Naive thymus-derived CD4-positive, alpha-beta T cell (primary cell): ENCODE data around the gene LRP2. TPM values are rescaled to one million over a fixed set of nuclear protein-coding genes. Genes with fewer than 3 reads are reported as not detected.

Experiments used
- ATAC-seq: fragments of 150-1000 bp; cut with Tn5 transposase; 2 replicates; pipeline ENCODE4 v1.10.0; 2021; ENCODE audit warnings: mild to moderate bottlenecking, moderate library complexity
- CTCF ChIA-PET: fragments of 350-600 bp; sonication (Branson Sonifier 250); formaldehyde crosslinking; loops from one replicate; lab custom pipeline; 2021; ENCODE audit warnings: antibody characterized with exemption; lab: Charles Lee
- POLR2A ChIA-PET: fragments of 350-600 bp; sonication (Branson Sonifier 250); formaldehyde crosslinking; loops from one replicate; lab custom pipeline; 2021; ENCODE audit warnings: antibody characterized with exemption, inconsistent platforms; lab: Charles Lee
- DNase-seq, 9 donors: peaks; one replicate each; pipeline versions ENCODE4 v3.0.0 to v3.0.0-alpha.2; 2020 to 2022; ENCODE audit warnings: mixed read lengths in 1 of 9
- H3K27ac ChIP-seq: one replicate; pipeline ENCODE4 v1.7.0; 2013; ENCODE audit warnings: mild to moderate bottlenecking, low read depth, low read length, moderate library complexity
- H3K27me3 ChIP-seq, 2 donors: one replicate each; pipeline ENCODE4 v1.7.0; 2013; ENCODE audit warnings: low read length in 2 of 2, mild to moderate bottlenecking in 2 of 2, moderate library complexity in 2 of 2; ENCODE audit not compliant: control insufficient read depth in 2 of 2, insufficient read depth in 2 of 2
- H3K36me3 ChIP-seq, 3 experiments: 1 replicate in 2 of 3; 2 replicates in 1 of 3; pipeline ENCODE4 v1.7.0; 2013; ENCODE audit warnings: low read length in 3 of 3, mild to moderate bottlenecking in 3 of 3, moderate library complexity in 1 of 3; ENCODE audit not compliant: insufficient read depth in 3 of 3, control insufficient read depth in 2 of 3
- H3K4me1 ChIP-seq, 2 donors: one replicate each; pipeline ENCODE4 v1.7.0; 2013; ENCODE audit warnings: low read length in 2 of 2, mild to moderate bottlenecking in 2 of 2, moderate library complexity in 1 of 2; ENCODE audit not compliant: control insufficient read depth in 2 of 2, insufficient read depth in 2 of 2
- H3K4me3 ChIP-seq: 2 replicates; pipeline ENCODE4 v1.7.0; 2013; ENCODE audit warnings: mild to moderate bottlenecking, low read length
- H3K9me3 ChIP-seq, 3 experiments: 1 replicate in 2 of 3; 2 replicates in 1 of 3; pipeline ENCODE4 v1.7.0; 2013; ENCODE audit warnings: low read length in 3 of 3; ENCODE audit not compliant: control insufficient read depth in 2 of 3
- H3K27ac Mint-ChIP-seq, 9 donors: one replicate each; pipeline ENCODE4 v1.8.0; 2020 to 2022; ENCODE audit warnings: mixed read lengths in 9 of 9, mild to moderate bottlenecking in 8 of 9, moderate library complexity in 5 of 9, inconsistent platforms in 2 of 9
- H3K27me3 Mint-ChIP-seq, 5 donors: one replicate each; pipeline ENCODE4 v1.8.0; 2021 to 2022; ENCODE audit warnings: mixed read lengths in 5 of 5, mild to moderate bottlenecking in 1 of 5
- H3K36me3 Mint-ChIP-seq, 5 donors: one replicate each; pipeline ENCODE4 v1.8.0; 2020 to 2022; ENCODE audit warnings: mixed read lengths in 5 of 5, mild to moderate bottlenecking in 3 of 5, inconsistent platforms in 1 of 5
- H3K4me1 Mint-ChIP-seq, 7 donors: one replicate each; pipeline ENCODE4 v1.8.0; 2020 to 2022; ENCODE audit warnings: mixed read lengths in 7 of 7, mild to moderate bottlenecking in 3 of 7, inconsistent platforms in 1 of 7
- H3K4me3 Mint-ChIP-seq, 10 donors: one replicate each; pipeline ENCODE4 v1.8.0; 2020 to 2022; ENCODE audit warnings: mild to moderate bottlenecking in 10 of 10, mixed read lengths in 10 of 10, moderate library complexity in 6 of 10, inconsistent platforms in 2 of 10
- H3K9me3 Mint-ChIP-seq, 11 donors: one replicate each; pipeline ENCODE4 v1.8.0; 2020 to 2022; ENCODE audit warnings: mixed read lengths in 11 of 11, mild to moderate bottlenecking in 4 of 11, inconsistent platforms in 1 of 11, moderate library complexity in 1 of 11
- intact Hi-C, 2 donors: fragments of 100-400 bp; cut with micrococcal nuclease; formaldehyde crosslinking; loops; one replicate each; pipeline ENCODE4 v1.15.1; 2023
- polyA plus RNA-seq, 2 donors: library from polyadenylated mRNA; unstranded; fragments of 300-500 nt; fragmentation: Illumina TruSeq; gene quantifications; one replicate each; pipeline ENCODE4 v1.2.3, GENCODE V29; 2021
- total RNA-seq, 6 experiments: library from RNA in 5 of 6; stranded (reverse) in 5 of 6; gene quantifications; 1 replicate in 5 of 6; 2 replicates in 1 of 6; pipeline ENCODE4 v1.2.3 and lab custom pipeline; 2021 to 2026

Gene LRP2
- total and polyA plus RNA-seq, 7 experiments from 2014 or later = 0.15 TPM; not detected in 6

GRCh38 chr2:169351725-169352124 lies 10.6 kb downstream of the LRP2 start:
- POLR2A ChIA-PET = no interaction called here

GRCh38 chr2:169349535-169349934 lies 12.8 kb downstream of the LRP2 start:
- no peak for DNase-seq
- ATAC-seq = peak; percentile 24
- ChIA-PET POLR2A (no interaction called here), CTCF (no interaction called here)
- H3K9me3 Mint-ChIP-seq = peaks cover 0 to 1% (median 0%) of the 10 kb centered on the region in 11 donors
- no peak overlapping the region for H3K27ac Mint-ChIP-seq
- H3K9me3 ChIP-seq = no peaks in the 10 kb centered on the region
- H3K4me1 ChIP-seq = no peaks in the 10 kb centered on the region
- H3K27me3 ChIP-seq = no peaks in the 10 kb centered on the region
- no peak overlapping the region for H3K4me3 ChIP-seq
- intact Hi-C loops = no loop called here
- no peak overlapping the region for H3K4me3 Mint-ChIP-seq
- no peaks in the 10 kb centered on the region for H3K36me3 Mint-ChIP-seq
- peaks cover 4 to 10% (median 5%) of the 10 kb centered on the region in 5 donors for H3K27me3 Mint-ChIP-seq
- no peak overlapping the region for H3K27ac ChIP-seq
- no peaks in the 10 kb centered on the region for H3K4me1 Mint-ChIP-seq
- H3K36me3 ChIP-seq = no peaks in the 10 kb centered on the region

More at GRCh38 chr2:169351725-169352124, 10.6 kb downstream of the LRP2 start:
- Histone ChIP-seq H3K27me3 (no peaks in the 10 kb centered on the region), H3K27ac (no peak overlapping the region), H3K4me3 (no peak overlapping the region), H3K4me1 (no peaks in the 10 kb centered on the region), H3K36me3 (no peaks in the 10 kb centered on the region), H3K9me3 (no peaks in the 10 kb centered on the region)
- intact Hi-C loops = no loop called here
- DNase-seq (no peak), ATAC-seq (no peak)
- Mint-ChIP-seq H3K4me1 (no peaks in the 10 kb centered on the region), H3K36me3 (no peaks in the 10 kb centered on the region), H3K9me3 (peaks cover 0 to 1% (median 0%) of the 10 kb centered on the region in 11 donors), H3K27ac (no peak overlapping the region), H3K27me3 (peaks cover 0 to 19% (median 18%) of the 10 kb centered on the region in 5 donors), H3K4me3 (no peak overlapping the region)
- CTCF ChIA-PET = no interaction called here

DNA sequence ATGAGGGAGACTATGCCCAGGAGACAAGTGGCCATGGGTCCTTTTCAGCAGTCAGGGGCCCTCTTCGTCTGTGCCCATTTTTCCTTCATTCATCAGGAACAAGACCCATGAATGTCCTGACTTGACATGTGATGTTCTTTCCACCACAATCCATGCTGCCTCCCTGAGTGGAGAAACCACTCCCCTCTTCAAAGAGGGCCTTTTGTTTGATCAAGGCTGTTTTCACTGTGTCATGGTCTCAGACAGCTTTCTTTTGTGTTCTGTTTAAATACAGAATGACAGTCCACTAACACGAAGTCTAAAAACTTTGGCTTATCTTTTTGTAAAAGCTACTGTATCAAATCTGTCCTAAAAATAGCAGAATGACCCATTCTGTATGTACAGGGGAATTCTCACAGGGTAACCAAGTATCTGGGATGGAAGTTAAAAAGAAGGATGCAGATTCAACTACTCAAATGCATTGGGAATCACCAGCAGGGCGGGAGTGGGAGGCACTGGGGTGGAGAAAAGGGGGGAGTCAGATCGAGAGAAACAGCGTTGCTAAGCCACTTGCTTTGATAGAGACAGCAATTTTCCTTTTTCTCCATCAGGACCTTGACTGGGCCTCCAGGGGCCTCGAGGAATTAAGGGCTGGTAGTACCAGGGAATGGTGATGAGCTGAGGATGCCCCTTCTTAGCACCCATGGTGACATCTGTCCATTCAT lies 13.9 kb downstream of the LRP2 start:
- no peak overlapping the region for H3K27ac ChIP-seq
- Mint-ChIP-seq H3K9me3 (peaks cover 0 to 1% (median 0%) of the 10 kb centered on the region in 11 donors), H3K4me1 (no peaks in the 10 kb centered on the region), H3K36me3 (no peaks in the 10 kb centered on the region), H3K4me3 (no peak overlapping the region), H3K27ac (no peak overlapping the region), H3K27me3 (peaks cover 4 to 14% (median 5%) of the 10 kb centered on the region in 5 donors)
- H3K36me3 ChIP-seq = no peaks in the 10 kb centered on the region
- no peaks in the 10 kb centered on the region for H3K4me1 ChIP-seq
- ChIA-PET CTCF (no interaction called here), POLR2A (no interaction called here)
- ATAC-seq (no peak), DNase-seq (no peak)
- intact Hi-C loops = no loop called here
- H3K27me3 ChIP-seq = no peaks in the 10 kb centered on the region
- no peak overlapping the region for H3K4me3 ChIP-seq
- no peaks in the 10 kb centered on the region for H3K9me3 ChIP-seq

- Mint-ChIP-seq H3K4me1 (no peaks in the 10 kb centered on the region), H3K27ac (no peak overlapping the region), H3K9me3 (peaks cover 0 to 1% (median 0%) of the 10 kb centered on the region in 11 donors), H3K4me3 (no peak overlapping the region), H3K36me3 (no peaks in the 10 kb centered on the region), H3K27me3 (peaks cover 8 to 26% (median 15%) of the 10 kb centered on the region in 5 donors)
- Histone ChIP-seq H3K4me3 (no peak overlapping the region), H3K27ac (no peak overlapping the region), H3K27me3 (no peaks in the 10 kb centered on the region), H3K36me3 (no peaks in the 10 kb centered on the region), H3K4me1 (no peaks in the 10 kb centered on the region), H3K9me3 (no peaks in the 10 kb centered on the region)
- ATAC-seq = no peak
- POLR2A ChIA-PET = no interaction called here
- CTCF ChIA-PET = no interaction called here
- DNase-seq = no peak
- intact Hi-C loops = no loop called here
Observed at GRCh38 chr2:169345486-169346437, 16.6 kb downstream of the LRP2 start.

DNA sequence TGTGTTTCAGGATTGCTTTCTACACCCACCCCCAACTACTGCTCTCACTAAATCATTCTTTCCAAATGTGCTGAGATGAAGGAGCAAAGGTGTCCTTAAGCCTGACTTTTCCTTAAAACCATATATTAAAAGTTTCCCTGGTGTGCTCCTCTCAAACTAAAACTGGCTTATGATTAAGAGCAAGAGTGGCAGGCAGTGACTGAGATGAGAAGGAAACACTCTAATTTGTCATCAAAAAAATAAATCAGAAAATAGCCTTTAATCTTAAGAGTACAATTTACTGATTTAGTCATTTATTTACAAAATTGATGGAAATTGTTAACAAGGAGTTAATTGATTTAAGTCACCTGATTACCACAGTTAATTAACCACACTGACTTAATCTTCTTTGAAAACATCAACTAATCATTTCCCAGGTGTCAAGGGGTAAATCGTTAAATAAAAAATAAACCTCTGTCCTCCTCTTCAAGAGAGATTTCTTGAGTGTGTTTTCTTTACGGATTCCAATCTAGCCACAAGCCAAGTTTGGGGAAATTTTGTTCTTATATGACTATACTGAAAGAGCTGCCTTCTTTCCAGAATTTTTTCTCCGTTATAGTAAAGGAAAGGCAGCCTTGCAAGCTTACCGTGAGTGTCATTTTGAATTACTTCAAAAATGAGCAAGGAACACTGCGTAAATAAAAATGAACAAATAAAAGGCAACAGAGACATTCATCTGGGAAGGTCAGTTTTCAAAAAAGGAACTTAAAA lies 17.4 kb downstream of the LRP2 start:
- peaks cover 0 to 1% (median 0%) of the 10 kb centered on the region in 11 donors for H3K9me3 Mint-ChIP-seq
- DNase-seq = no peak
- CTCF ChIA-PET = no interaction called here
- H3K27ac Mint-ChIP-seq = no peak overlapping the region
- H3K4me1 Mint-ChIP-seq = no peaks in the 10 kb centered on the region
- H3K36me3 ChIP-seq = no peaks in the 10 kb centered on the region
- POLR2A ChIA-PET = no interaction called here
- no peak for ATAC-seq
- no peaks in the 10 kb centered on the region for H3K4me1 ChIP-seq
- H3K27me3 Mint-ChIP-seq = peaks cover 14 to 34% (median 19%) of the 10 kb centered on the region in 5 donors
- H3K27me3 ChIP-seq = no peaks in the 10 kb centered on the region
- no peak overlapping the region for H3K27ac ChIP-seq
- no peak overlapping the region for H3K4me3 ChIP-seq
- H3K4me3 Mint-ChIP-seq = no peak overlapping the region
- intact Hi-C loops = no loop called here
- H3K9me3 ChIP-seq = no peaks in the 10 kb centered on the region
- no peaks in the 10 kb centered on the region for H3K36me3 Mint-ChIP-seq

- H3K36me3 Mint-ChIP-seq = no peaks in the 10 kb centered on the region
- H3K27ac Mint-ChIP-seq = no peak overlapping the region
- CTCF ChIA-PET = no interaction called here
- Histone ChIP-seq H3K27me3 (no peaks in the 10 kb centered on the region), H3K4me1 (no peaks in the 10 kb centered on the region), H3K4me3 (no peak overlapping the region), H3K9me3 (no peaks in the 10 kb centered on the region), H3K27ac (no peak overlapping the region), H3K36me3 (no peaks in the 10 kb centered on the region)
- intact Hi-C loops = no loop called here
- DNase-seq (no peak), ATAC-seq (no peak)
- peaks cover 0 to 1% (median 0%) of the 10 kb centered on the region in 11 donors for H3K9me3 Mint-ChIP-seq
- POLR2A ChIA-PET = no interaction called here
- no peak overlapping the region for H3K4me3 Mint-ChIP-seq
- H3K4me1 Mint-ChIP-seq = no peaks in the 10 kb centered on the region
- peaks cover 15 to 40% (median 24%) of the 10 kb centered on the region in 5 donors for H3K27me3 Mint-ChIP-seq
Observed at GRCh38 chr2:169343202-169343601, 19.1 kb downstream of the LRP2 start.
